Retinal pigment epithelial cell (primary cell): ENCODE results near the gene NUBP2.

ENCODE experiments used
- DNase-seq: peaks from one replicate; pipeline ENCODE4 v3.0.0-alpha.2; 2010; ENCODE audit warnings: low read depth
- H3K4me3 ChIP-seq: 2 replicates; pipeline ENCODE4 v1.5.1; 2011; ENCODE audit warnings: mild to moderate bottlenecking, low read length, control low read depth, moderate library complexity
- CTCF ChIP-seq: conservative IDR thresholded peaks from 2 replicates; pipeline ENCODE4 v1.5.1; 2011; ENCODE audit warnings: low read depth, low read length, control low read depth, inconsistent platforms

NUBP2 gene

GRCh38 chr16:1759511-1759910, 23.2 kb upstream of the NUBP2 start:
- no peak for DNase-seq
- no peak for TF ChIP-seq CTCF
- H3K4me3 ChIP-seq = no peak overlapping the region

- no peak overlapping the region for H3K4me3 ChIP-seq
- TF ChIP-seq CTCF = no peak
- no peak for DNase-seq
Measured at GRCh38 chr16:1760911-1761310, 21.8 kb upstream of the NUBP2 start.

GRCh38 chr16:1761751-1762150, 21.0 kb upstream of the NUBP2 start:
- H3K4me3 ChIP-seq = no peak overlapping the region
- no peak for TF ChIP-seq CTCF

GRCh38 chr16:1762196-1762878, 20.4 kb upstream of the NUBP2 start:
- H3K4me3 ChIP-seq = no peak overlapping the region
- no peak for TF ChIP-seq CTCF
- no peak for DNase-seq

More at GRCh38 chr16:1761751-1762150, 21.0 kb upstream of the NUBP2 start:
- DNase-seq = no peak

- TF ChIP-seq CTCF = no peak
- no peak for DNase-seq
- H3K4me3 ChIP-seq = no peak overlapping the region
Measured at GRCh38 chr16:1762879-1763520, 19.8 kb upstream of the NUBP2 start.

GRCh38 chr16:1763521-1764511, 18.9 kb upstream of the NUBP2 start:
- H3K4me3 ChIP-seq = no peak overlapping the region
- TF ChIP-seq CTCF = peak; percentile 57
- DNase-seq = no peak
